GM21786 (cell line): ENCODE results near the gene FXYD4.
"Not testable (repeated sequence)": the region's sequence is repeated elsewhere in the genome, so short reads cannot be mapped to it uniquely, and the experiment has no call there.

Source experiments
- ATAC-seq: cut with Tn5 transposase; IDR thresholded peaks from one replicate; pipeline ENCODE4 v1.9.1; 2021; ENCODE audit not compliant: unreplicated experiment

The FXYD4 gene

GRCh38 chr10:43415544-43415943, 44.1 kb downstream of the FXYD4 start:
- no peak for ATAC-seq

- ATAC-seq, result peak; percentile 39
Measured at GRCh38 chr10:43417950-43418768, 46.7 kb downstream of the FXYD4 start.

GRCh38 chr10:43419997-43420368, 48.5 kb downstream of the FXYD4 start:
- ATAC-seq, result no peak

GRCh38 chr10:43420369-43421200, 49.1 kb downstream of the FXYD4 start:
- ATAC-seq, result peak; percentile 74

- ATAC-seq, result no peak
Measured at GRCh38 chr10:43421201-43421507, 49.7 kb downstream of the FXYD4 start.

GRCh38 chr10:43421519-43421918, 50.1 kb downstream of the FXYD4 start:
- no peak for ATAC-seq

- ATAC-seq, result not testable (repeated sequence)
Measured at GRCh38 chr10:43421944-43422343, 50.5 kb downstream of the FXYD4 start.

- ATAC-seq, result no peak
Measured at GRCh38 chr10:43424416-43424815, 53.0 kb downstream of the FXYD4 start.
